Muscle layer of colon (tissue), 2 donors: ENCODE measurements around the gene PNPLA5.
A peak's percentile ranks its signal among the peaks of the same experiment; 100 is the strongest.

ENCODE experiments used
- H3K27ac ChIP-seq: one replicate; pipeline ENCODE4 v1.7.0; 2013; ENCODE audit warnings: low read depth, mild to moderate bottlenecking, low read length, moderate library complexity
- H3K27me3 ChIP-seq, 2 donors: one replicate each; pipeline ENCODE4 v1.7.0; 2013; ENCODE audit warnings: low read length in 2 of 2, mild to moderate bottlenecking in 2 of 2; ENCODE audit not compliant: insufficient read depth in 2 of 2, control insufficient read depth in 1 of 2
- H3K36me3 ChIP-seq: one replicate; pipeline ENCODE4 v1.7.0; 2013; ENCODE audit warnings: mild to moderate bottlenecking, low read length; ENCODE audit not compliant: insufficient read depth
- H3K4me1 ChIP-seq: one replicate; pipeline ENCODE4 v1.7.0; 2013; ENCODE audit warnings: mild to moderate bottlenecking, low read length; ENCODE audit not compliant: insufficient read depth
- H3K4me3 ChIP-seq, 2 donors: one replicate each; pipeline ENCODE4 v1.7.0; 2013; ENCODE audit warnings: low read length in 2 of 2, low read depth in 1 of 2, mild to moderate bottlenecking in 1 of 2, moderate library complexity in 1 of 2
- H3K9ac ChIP-seq: one replicate; pipeline ENCODE4 v1.7.0; 2013; ENCODE audit warnings: low read length
- H3K9me3 ChIP-seq: one replicate; pipeline ENCODE4 v1.7.0; 2013; ENCODE audit warnings: mild to moderate bottlenecking, low read length
- donor health status: abdominal sarcoma.
- donor health status: Adenocarcinoma of cecum.

Gene PNPLA5, protein sequence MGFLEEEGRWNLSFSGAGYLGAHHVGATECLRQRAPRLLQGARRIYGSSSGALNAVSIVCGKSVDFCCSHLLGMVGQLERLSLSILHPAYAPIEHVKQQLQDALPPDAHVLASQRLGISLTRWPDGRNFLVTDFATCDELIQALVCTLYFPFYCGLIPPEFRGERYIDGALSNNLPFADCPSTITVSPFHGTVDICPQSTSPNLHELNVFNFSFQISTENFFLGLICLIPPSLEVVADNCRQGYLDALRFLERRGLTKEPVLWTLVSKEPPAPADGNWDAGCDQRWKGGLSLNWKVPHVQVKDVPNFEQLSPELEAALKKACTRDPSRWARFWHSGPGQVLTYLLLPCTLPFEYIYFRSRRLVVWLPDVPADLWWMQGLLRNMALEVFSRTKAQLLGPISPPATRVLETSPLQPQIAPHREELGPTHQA

DNA sequence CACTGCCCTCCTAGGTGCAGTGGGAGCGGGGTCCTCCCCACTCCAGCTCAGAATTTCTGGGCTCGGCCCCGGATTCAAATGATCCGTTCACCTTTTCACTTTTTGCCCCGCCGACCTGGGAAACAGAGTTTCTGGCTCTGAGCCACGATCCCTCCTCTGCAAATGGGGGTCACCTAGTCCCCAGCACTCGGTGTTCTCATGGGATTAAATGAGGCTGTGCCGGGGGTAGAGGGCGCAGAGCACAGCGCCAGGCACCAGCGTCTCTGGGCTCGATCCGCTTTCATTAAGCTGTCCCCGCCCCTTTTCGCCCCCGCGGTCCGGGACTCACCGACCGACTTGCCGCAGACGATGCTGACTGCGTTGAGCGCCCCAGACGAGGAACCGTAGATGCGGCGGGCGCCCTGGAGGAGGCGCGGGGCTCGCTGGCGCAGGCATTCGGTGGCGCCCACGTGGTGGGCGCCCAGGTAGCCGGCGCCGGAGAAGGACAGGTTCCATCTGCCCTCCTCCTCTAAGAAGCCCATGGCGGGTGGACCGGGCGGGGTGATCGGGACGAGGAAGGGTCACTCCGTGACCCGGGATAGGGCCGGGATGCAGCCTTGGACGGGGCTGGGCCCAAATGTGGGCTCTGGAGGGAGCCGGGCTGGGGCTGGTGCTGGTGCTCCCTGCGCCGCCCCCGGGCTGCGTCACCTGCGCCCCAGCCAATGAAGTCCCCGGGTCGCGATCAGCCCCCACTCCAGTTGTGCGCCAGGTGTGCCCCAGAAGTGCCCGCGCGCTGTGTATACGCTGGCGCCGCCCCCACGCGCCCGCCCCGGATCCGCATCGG lies at the start of gene PNPLA5:
Gene PNPLA5 (minus strand): TSS at position 654 of the 823 bp plus-strand sequence. CDS start 133 bp downstream, at position 521.
- peaks cover 11 to 59% of the 10 kb centered on the region in 2 donors for H3K27me3 ChIP-seq
- no peak within 1 kb of the TSS for H3K9ac ChIP-seq

DNA sequence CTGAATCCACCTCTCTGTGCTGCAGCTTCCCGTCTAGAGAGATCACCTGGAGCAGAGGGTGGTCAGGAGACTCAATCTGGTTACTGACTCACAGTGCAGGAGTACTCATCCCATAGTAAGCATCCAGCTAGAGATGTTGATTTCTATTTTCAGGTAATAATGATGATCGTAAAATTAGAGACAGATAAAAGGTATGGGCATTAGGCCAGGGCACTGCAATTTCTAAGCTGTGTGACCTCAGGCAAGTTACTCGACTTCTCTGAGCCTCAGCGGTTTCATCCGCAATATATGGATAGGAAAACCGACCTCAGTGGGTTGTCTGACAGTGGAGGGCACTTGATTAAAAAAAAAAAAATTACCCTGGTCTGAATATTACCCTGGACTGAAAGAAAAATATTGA lies 49.6 kb upstream of the PNPLA5 start:
- H3K36me3 ChIP-seq: no peaks in the 10 kb centered on the region
- H3K4me3 ChIP-seq: no peak overlapping the region
- no peak overlapping the region for H3K27ac ChIP-seq
- no peaks in the 10 kb centered on the region for H3K9me3 ChIP-seq
- H3K4me1 ChIP-seq: no peaks in the 10 kb centered on the region
- H3K9ac ChIP-seq: no peak overlapping the region
- H3K27me3 ChIP-seq: peaks cover 0 to 11% of the 10 kb centered on the region in 2 donors

More for the DNA sequence above, at the start of gene PNPLA5:
- Histone ChIP-seq H3K27ac (no peak within 1 kb of the TSS), H3K36me3 (no peaks in the 10 kb centered on the region), H3K9me3 (no peaks in the 10 kb centered on the region), H3K4me3 (no peak within 1 kb of the TSS), H3K4me1 (no peaks in the 10 kb centered on the region)

DNA sequence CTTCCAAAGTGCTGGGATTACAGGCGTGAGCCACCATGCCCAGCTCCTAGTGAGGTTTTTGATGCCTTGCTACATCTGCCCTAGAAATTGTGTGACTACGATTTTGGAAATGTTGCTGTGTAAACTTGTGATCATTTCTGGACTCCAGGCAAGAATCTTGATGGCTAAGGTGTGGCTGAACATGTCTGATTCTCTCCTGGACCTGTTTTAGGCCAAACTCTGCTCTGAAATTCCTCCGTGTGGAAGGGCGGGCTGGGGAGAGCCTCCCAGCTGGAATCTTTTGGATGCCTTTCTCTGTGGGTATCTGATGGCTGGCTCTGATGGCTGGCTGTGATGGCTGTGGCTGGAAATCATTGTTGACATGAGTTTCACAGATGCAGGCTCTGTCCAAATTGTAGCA lies 40.0 kb upstream of the PNPLA5 start:
- no peaks in the 10 kb centered on the region for H3K27me3 ChIP-seq
- H3K36me3 ChIP-seq: no peaks in the 10 kb centered on the region
- no peak overlapping the region for H3K9ac ChIP-seq
- H3K9me3 ChIP-seq: no peaks in the 10 kb centered on the region
- no peak overlapping the region for H3K4me3 ChIP-seq
- no peaks in the 10 kb centered on the region for H3K4me1 ChIP-seq
- no peak overlapping the region for H3K27ac ChIP-seq

DNA sequence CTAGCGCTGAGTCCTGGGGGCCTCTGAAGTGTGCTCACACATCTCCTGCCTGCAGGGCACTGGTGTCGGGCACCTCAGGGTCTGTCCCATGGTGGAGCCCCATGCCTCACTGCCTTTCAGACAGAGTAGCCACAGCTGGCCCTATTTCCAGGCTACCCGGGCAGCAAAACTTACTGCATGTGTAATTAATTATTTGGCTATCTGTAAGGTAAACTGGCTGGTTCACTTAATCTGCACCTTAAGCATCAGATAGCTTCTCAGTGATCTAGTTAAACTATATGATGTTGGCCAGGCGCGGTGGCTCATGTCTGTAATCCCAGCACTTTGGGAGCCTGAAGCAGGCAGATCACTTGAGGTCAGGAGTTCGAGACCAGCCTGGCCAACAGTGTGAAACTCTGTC lies 37.1 kb upstream of the PNPLA5 start:
- Histone ChIP-seq H3K4me3 (no peak overlapping the region), H3K4me1 (no peaks in the 10 kb centered on the region), H3K9me3 (no peaks in the 10 kb centered on the region), H3K27ac (no peak overlapping the region), H3K36me3 (no peaks in the 10 kb centered on the region), H3K27me3 (peaks cover 9 to 21% of the 10 kb centered on the region in 2 donors), H3K9ac (no peak overlapping the region)

DNA sequence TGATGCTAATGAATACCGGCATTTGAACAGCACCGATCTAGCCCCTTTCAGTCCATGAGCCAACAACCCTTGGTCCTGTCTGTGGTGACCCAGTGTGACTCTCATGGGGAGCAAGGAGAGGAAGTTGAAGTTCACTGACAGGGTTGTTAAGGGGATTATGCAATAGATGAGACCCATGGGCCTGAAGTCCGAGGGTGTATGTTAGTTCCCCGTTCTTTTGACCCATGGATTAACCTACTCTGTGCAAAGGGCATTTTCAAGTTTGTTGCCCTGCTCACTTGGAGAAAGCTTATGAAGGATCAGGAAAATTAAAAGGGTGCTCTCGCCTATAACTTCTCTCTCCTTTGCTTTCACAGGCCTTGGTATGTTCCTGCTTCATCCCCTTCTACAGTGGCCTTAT lies 36.7 kb upstream of the PNPLA5 start:
- Histone ChIP-seq H3K4me1 (no peaks in the 10 kb centered on the region), H3K27me3 (peaks cover 9 to 23% of the 10 kb centered on the region in 2 donors), H3K9me3 (no peaks in the 10 kb centered on the region), H3K9ac (no peak overlapping the region), H3K27ac (no peak overlapping the region), H3K36me3 (no peaks in the 10 kb centered on the region), H3K4me3 (no peak overlapping the region)

DNA sequence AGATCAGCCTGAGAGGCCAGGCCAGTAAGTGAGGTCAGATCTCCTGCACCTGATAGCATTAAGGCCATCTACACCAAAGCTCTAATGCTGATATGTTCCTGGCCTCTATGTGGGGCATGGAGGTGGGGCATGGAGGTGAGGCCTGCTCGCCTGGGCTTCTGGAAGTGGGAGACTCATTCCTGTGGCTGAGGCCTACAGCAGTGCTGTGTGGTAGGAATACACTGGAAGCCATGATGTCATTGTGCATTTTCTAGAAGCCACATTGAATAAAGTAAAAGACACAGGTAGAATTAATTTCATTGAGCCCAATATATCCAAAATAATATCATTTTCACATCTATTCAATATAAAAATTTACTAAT lies 34.5 kb upstream of the PNPLA5 start:
- Histone ChIP-seq H3K4me1 (no peaks in the 10 kb centered on the region), H3K9me3 (no peaks in the 10 kb centered on the region), H3K36me3 (no peaks in the 10 kb centered on the region), H3K27me3 (peaks cover 21 to 31% of the 10 kb centered on the region in 2 donors), H3K27ac (no peak overlapping the region), H3K4me3 (no peak overlapping the region), H3K9ac (no peak overlapping the region)

DNA sequence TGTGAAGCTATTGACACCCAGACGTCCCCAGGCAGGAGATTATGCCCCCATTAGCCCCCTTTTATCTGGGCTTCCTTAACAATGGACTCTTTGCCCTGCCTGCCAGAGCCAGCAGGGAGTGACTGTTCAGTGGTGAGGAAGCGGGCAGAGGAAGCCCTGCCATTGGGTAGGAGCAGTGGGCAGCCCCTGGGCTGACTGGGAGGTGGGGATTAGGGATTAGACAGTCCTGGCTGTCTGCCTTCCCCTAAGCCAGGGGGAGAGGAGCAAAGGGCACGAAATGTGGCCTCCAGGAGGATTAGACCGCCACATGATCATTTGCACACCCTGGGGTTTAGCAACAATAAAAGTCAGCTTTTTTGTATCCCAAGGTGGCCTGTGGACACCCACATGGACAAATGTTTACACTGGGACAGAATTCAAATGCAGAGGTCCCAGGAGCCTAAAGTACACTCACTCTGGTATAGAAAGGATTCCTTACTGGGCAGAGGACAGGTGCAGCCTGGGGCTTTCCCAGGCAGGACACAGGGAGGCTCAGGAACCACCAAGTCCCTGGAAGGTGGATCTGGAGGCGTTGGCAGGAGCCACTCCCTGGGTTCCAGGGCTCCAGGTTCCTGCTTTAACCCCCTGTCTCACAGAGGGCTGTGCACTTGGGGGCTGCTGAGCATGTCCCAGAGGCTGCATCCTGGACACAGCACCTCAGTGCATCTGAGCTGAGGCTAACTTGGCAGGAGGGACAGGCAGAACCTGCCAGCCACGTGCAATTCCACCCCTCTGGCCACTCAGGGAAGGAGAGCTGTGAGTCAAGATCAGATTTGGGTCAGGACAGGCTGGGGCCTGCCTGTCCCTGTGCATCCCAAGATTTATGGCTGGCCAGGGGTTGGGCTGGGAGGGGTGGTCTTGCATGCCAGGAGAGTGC lies 33.9 kb upstream of the PNPLA5 start:
- no peaks in the 10 kb centered on the region for H3K4me1 ChIP-seq
- H3K9ac ChIP-seq: no peak overlapping the region
- no peaks in the 10 kb centered on the region for H3K36me3 ChIP-seq
- no peaks in the 10 kb centered on the region for H3K9me3 ChIP-seq
- H3K27ac ChIP-seq: no peak overlapping the region
- no peak overlapping the region for H3K4me3 ChIP-seq
- peaks cover 23 to 31% of the 10 kb centered on the region in 2 donors for H3K27me3 ChIP-seq

DNA sequence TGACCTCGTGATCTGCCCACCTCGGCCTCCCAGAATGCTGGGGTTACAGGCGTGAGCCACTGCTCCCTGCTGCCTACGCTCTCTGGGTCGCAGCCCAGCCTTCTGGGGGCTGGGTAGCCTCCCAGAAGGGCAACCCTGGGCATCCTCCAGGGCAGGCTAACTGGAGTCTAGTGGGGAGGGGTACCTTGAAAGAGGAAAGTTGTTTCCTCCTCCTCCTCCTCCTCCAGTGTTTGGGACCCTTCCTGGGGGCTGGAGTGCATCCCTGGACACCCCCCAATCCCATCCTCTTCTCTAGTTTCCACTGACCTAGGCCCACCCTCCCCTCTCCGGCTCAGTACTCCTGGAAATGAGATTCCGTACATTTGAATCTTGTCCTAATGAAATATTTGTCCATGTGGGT lies 33.1 kb upstream of the PNPLA5 start:
- H3K36me3 ChIP-seq: no peaks in the 10 kb centered on the region
- no peak overlapping the region for H3K9ac ChIP-seq
- H3K27me3 ChIP-seq: peaks cover 23 to 31% of the 10 kb centered on the region in 2 donors
- no peaks in the 10 kb centered on the region for H3K4me1 ChIP-seq
- no peak overlapping the region for H3K4me3 ChIP-seq
- no peaks in the 10 kb centered on the region for H3K9me3 ChIP-seq
- H3K27ac ChIP-seq: no peak overlapping the region

DNA sequence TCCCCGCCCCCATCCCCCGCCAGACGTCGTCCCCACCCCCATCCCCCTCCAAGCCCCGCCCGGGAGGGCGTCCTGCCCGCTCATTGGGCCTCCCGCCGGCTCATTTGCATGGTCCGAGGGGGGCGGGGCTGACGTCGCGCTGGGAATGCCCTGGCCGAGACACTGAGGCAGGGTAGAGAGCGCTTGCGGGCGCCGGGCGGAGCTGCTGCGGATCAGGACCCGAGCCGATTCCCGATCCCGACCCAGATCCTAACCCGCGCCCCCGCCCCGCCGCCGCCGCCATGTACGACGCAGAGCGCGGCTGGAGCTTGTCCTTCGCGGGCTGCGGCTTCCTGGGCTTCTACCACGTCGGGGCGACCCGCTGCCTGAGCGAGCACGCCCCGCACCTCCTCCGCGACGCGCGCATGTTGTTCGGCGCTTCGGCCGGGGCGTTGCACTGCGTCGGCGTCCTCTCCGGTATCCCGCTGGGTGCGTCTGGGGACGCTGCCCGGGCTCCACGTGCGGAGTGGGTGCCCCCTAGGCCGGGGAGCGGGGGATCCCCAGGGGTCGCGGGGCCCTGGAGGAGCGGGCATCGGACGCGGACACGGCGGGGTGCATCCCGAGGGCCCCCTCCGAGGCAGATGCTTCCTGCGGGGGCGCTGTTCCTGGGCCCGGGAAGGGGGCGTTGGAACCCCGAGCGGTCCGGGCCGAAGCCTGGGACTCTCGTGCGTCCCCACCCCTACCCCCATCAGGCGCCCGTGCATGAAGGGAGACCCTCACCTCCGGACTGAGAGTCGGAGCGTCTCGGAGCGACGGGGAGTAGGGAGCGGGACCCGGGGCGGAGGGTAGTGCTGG lies 32.0 kb upstream of the PNPLA5 start, which contains the start of gene PNPLA3:
Gene PNPLA3 (plus strand): TSS at position 175 of the 834 bp plus-strand sequence. CDS start 107 bp downstream, at position 282.
- H3K36me3 ChIP-seq: no peaks in the 10 kb centered on the region
- no peaks in the 10 kb centered on the region for H3K9me3 ChIP-seq
- H3K4me1 ChIP-seq: no peaks in the 10 kb centered on the region
- no peak within 1 kb of the TSS for H3K27ac ChIP-seq
- peak within 1 kb of the TSS in 1 of 2 donors; percentile 41 for H3K4me3 ChIP-seq
- H3K27me3 ChIP-seq: peaks cover 23 to 31% of the 10 kb centered on the region in 2 donors
- H3K9ac ChIP-seq: no peak within 1 kb of the TSS

DNA sequence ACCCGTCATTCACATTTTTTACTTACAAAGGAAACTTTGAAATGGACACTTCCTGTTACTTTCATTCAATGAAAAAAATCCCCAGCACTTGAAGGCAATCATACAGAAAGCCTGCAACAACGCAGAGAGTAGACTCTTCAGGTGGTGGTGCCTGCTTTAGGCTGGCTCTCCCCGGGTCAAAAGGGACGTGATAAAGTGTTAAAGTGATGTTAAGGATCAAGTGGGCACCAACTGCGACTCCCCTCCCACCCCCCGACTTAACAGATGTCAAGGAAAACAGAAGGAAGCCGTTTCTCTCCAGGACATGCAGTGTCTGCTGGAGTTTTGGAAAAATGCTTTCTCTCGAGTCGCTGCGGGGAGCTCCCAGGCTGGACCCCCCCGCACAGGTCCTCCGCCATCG lies 31.4 kb upstream of the PNPLA5 start:
- H3K27me3 ChIP-seq: peaks cover 23 to 31% of the 10 kb centered on the region in 2 donors
- H3K27ac ChIP-seq: no peak overlapping the region
- H3K36me3 ChIP-seq: no peaks in the 10 kb centered on the region
- H3K9me3 ChIP-seq: no peaks in the 10 kb centered on the region
- H3K4me1 ChIP-seq: no peaks in the 10 kb centered on the region
- H3K9ac ChIP-seq: no peak overlapping the region
- no peak overlapping the region for H3K4me3 ChIP-seq
